ENCODE data around the gene MELK. TPM values are rescaled to one million over a fixed set of nuclear protein-coding genes. Genes with fewer than 3 reads are reported as not detected.

Gene MELK
- total RNA-seq, 3 donors from 2014 or later = 0.48 to 0.59 TPM; not detected in 1

- intact Hi-C loops (cut with DNase I; ENCODE audit: low total_unique reads) = no loop called here
- H3K27me3 ChIP-seq = no peaks in the 10 kb centered on the region
- H3K9me3 ChIP-seq = no peaks in the 10 kb centered on the region
- no peaks in the 10 kb centered on the region for H3K4me1 ChIP-seq
- H3K4me3 ChIP-seq = no peak overlapping the region
- no peak for TF ChIP-seq POLR2A (IDR thresholded peaks at IDR 0.05)
- peak in 1 of 3 donors; percentile 50 for TF ChIP-seq CTCF (IDR thresholded peaks at IDR 0.05)
- no peak overlapping the region for H3K27ac ChIP-seq
- no peak for DNase-seq (ENCODE audit: low spot score in 2 of 2)
- H3K36me3 ChIP-seq = no peaks in the 10 kb centered on the region
Observed at GRCh38 chr9:36597412-36598178, 24.9 kb downstream of the MELK start.

- TF ChIP-seq CTCF (IDR thresholded peaks at IDR 0.05) (no peak), POLR2AphosphoS5 (IDR thresholded peaks at IDR 0.05) (no peak), POLR2A (IDR thresholded peaks at IDR 0.05) (no peak)
- H3K36me3 ChIP-seq = no peaks in the 10 kb centered on the region
- intact Hi-C loops (cut with DNase I; ENCODE audit: low total_unique reads) = no loop called here
- H3K4me3 ChIP-seq = no peak overlapping the region
- no peak overlapping the region for H3K27ac ChIP-seq
- H3K4me1 ChIP-seq = no peaks in the 10 kb centered on the region
- DNase-seq (ENCODE audit: low spot score in 2 of 2) = no peak
- no peaks in the 10 kb centered on the region for H3K27me3 ChIP-seq
- H3K9me3 ChIP-seq = no peaks in the 10 kb centered on the region
Observed at GRCh38 chr9:36598273-36598672, 25.6 kb downstream of the MELK start.

- no peak overlapping the region for H3K4me3 ChIP-seq
- intact Hi-C loops (cut with DNase I; ENCODE audit: low total_unique reads) = no loop called here
- no peak for DNase-seq (ENCODE audit: low spot score in 2 of 2)
- H3K27me3 ChIP-seq = no peaks in the 10 kb centered on the region
- H3K9me3 ChIP-seq = no peaks in the 10 kb centered on the region
- no peaks in the 10 kb centered on the region for H3K4me1 ChIP-seq
- TF ChIP-seq POLR2A (IDR thresholded peaks at IDR 0.05) (no peak), POLR2AphosphoS5 (IDR thresholded peaks at IDR 0.05) (no peak)
- H3K36me3 ChIP-seq = no peaks in the 10 kb centered on the region
- H3K27ac ChIP-seq = no peak overlapping the region
Observed at GRCh38 chr9:36603006-36603405, 30.3 kb downstream of the MELK start.

- intact Hi-C loops (cut with DNase I; ENCODE audit: low total_unique reads) = no loop called here
- Histone ChIP-seq H3K27me3 (no peaks in the 10 kb centered on the region), H3K9me3 (no peaks in the 10 kb centered on the region), H3K4me1 (no peaks in the 10 kb centered on the region), H3K27ac (no peak overlapping the region), H3K36me3 (no peaks in the 10 kb centered on the region), H3K4me3 (no peak overlapping the region)
- DNase-seq (ENCODE audit: low spot score in 2 of 2) = no peak
- TF ChIP-seq CTCF (IDR thresholded peaks at IDR 0.05) = no peak
- no peak for TF ChIP-seq POLR2AphosphoS5 (IDR thresholded peaks at IDR 0.05)
- TF ChIP-seq POLR2A (IDR thresholded peaks at IDR 0.05) = no peak
Observed at GRCh38 chr9:36609306-36609705, 36.6 kb downstream of the MELK start.

GRCh38 chr9:36622121-36622520, 49.4 kb downstream of the MELK start:
- Histone ChIP-seq H3K36me3 (no peaks in the 10 kb centered on the region), H3K4me1 (no peaks in the 10 kb centered on the region), H3K27me3 (no peaks in the 10 kb centered on the region), H3K4me3 (no peak overlapping the region), H3K27ac (no peak overlapping the region), H3K9me3 (no peaks in the 10 kb centered on the region)
- TF ChIP-seq POLR2AphosphoS5 (IDR thresholded peaks at IDR 0.05) (no peak), CTCF (IDR thresholded peaks at IDR 0.05) (no peak), POLR2A (IDR thresholded peaks at IDR 0.05) (no peak)
- intact Hi-C loops (cut with DNase I; ENCODE audit: low total_unique reads) = no loop called here
- no peak for DNase-seq (ENCODE audit: low spot score in 2 of 2)

Measured in breast epithelium (tissue), 4 donors.